ENCODE data around the gene ST6GALNAC3. TPM values are rescaled to one million over a fixed set of nuclear protein-coding genes. Genes with fewer than 3 reads are reported as not detected.
"Not testable (repeated sequence)": the region's sequence is repeated elsewhere in the genome, so short reads cannot be mapped to it uniquely, and the experiment has no call there.

ST6GALNAC3 gene
- polyA plus RNA-seq (ENCODE audit: insufficient read length), result 3.7 TPM

DNA sequence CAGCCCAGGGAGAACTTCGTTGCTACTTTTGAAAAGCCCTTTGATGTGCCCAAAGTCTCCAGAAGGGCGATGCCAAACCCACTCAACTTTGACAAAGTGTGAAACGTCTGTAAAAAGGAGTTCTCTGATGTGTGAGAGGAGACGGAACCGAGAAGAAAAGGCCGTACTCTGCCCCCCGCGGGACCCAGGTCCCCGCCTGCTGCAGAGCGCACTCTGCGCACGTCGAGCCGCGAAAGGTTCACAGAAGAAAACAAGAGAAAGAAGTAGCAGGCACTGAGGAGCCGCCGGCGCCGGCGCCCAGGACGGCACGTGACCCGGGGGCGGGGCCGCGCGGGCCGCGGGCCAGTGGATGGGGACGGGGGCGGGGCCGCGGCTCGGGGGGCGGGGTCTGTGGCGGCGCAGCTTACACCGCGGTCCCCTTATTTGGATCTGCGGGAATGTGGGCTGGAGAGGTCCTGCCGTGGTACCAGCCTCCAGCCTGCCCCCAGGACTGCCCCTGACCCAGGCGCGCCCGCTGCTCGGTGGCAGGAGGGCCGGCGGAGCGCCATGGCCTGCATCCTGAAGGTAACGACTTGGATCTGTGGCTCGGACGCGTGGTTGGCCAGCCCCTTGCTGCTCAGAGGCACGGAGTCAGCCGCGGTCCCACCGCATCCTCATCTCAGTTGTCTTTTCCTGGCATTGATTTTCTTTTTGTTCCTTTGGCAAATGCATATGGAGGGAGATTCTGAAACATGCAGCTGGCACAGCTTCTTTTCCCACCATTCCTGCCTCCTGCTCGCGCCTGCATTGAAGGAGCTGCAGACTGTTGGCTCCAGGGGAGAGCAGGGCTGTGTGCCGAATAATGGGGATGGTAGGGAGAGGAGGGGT, at the start of gene ST6GALNAC3:
ST6GALNAC3 (plus strand) TSS at position 426 of the 867 bp plus-strand sequence.
- DNase-seq, result peak; percentile 68

DNA sequence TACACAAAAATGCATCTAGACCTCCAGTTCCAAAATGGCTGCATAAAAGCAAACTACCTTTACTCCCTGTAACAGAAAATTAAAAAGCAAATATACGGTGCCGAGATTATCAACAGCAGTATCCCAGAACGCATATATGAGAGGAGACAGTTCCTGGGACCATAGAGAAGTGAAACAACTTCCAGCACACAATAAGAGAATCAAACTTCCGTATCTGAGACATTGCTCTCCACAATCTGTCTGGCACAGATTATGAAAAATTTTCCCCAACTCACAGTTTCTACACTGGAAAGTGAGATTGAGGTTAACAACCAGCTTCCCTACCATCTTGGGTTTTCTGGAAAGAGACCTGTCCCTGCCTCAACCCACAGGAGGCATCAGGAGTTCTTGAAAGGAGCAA, 47.2 kb upstream of the ST6GALNAC3 start:
- DNase-seq, result no peak

DNA sequence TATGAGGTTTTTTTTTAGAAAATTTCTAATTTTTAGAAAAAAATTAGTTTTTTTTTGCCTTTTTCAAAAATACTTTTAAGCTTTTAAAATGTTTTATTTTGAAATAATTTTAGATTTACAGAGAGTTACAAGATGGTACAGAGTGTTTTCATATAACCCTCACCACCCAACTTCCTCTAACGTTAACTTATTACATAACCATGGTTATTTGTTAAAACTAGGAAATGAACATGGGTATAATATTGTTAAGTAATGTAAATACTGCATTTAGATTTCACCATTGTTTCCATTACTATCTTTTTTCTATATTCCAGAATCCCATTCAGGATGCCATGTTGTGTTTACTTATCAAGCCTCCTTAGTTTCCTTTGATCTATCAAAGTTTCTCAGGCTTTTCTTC, 45.2 kb upstream of the ST6GALNAC3 start:
- no peak for DNase-seq

DNA sequence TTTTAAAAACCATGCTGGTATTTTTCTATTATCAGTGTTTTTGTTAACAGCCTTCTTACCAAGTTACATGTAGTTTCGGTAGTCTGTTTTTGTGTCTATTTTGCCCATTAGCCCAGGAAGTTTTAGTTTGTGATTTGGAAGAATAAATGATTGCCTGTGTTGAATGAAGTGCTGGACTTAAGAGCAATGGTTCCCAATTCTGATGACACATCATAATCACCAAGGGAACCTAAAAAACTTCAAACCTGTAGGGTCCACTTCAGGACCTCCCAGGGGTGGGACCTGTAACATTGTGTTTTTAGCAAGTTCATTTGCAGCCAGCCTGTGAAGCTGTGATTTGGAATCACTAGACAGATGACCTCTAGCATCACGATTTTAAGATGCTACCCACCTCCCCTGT, 43.0 kb upstream of the ST6GALNAC3 start:
- no peak for DNase-seq

DNA sequence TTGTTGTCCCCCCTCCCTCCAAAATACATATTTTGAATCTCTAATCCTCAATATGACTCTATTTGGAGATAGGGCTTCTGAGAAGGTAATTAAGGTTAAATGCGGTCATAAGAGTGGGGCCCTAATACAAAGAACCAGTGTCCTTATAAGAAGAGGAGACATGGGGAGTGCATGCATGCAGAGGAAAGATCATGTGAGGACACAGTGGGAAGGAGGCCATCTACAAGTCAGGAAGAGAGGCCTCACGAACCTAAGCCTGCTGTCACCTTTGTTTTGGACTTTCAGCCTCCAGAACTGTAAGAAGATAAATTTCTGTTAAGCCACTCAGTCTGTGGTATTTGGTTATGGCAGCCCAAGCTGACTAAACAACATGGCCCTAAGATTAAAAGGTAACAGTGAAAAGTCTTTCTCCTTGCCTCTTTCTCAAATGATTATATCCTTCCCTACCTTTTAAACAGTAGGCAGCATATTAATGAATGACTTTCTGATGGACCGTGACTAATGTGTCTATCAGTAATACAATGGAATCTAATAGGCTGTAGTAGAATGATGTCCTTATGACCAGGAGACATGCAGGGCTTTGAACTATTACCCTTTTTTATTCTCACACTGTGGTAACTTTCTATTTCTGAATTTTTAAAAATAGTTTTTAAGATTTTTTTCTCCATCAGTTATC, 40.6 kb upstream of the ST6GALNAC3 start:
- DNase-seq, result no peak

DNA sequence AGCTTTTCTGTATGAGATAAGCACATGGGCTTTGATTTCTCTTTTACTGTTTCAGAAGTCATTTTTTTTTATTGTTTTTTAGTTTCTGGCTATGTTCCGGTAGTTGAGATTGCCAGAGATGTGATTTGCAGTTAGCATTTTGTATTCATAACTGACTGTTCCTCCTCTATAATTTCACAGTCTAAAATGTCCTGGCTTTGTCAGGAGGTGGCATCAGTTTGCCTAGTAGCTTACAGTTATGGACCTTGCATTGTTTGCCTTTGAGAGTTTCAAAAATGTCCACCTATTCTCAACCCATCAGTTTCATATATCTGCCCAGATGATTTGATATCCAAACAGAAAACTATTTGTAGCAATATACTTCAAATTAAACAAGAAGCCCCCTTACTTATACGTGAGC, 39.5 kb upstream of the ST6GALNAC3 start:
- no peak for DNase-seq

DNA sequence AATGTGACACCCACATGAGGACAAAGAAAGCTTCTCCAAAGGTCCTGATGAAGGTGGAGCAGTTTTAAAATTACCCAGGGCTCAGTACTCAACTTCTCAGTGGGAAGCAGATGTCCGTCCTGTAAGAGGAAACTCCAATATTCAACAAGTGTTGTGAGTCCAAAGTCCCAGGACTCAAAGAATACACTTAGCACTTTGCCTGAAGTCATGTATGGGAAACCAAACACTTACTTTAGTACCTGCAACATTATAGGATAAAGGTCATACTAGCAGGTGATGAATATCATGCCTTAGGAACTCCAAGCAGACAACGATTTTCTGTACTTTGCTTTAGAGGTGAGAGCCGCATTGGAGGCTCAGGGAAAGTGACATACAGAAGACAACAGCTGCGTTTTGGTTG, 37.2 kb upstream of the ST6GALNAC3 start:
- DNase-seq, result no peak

DNA sequence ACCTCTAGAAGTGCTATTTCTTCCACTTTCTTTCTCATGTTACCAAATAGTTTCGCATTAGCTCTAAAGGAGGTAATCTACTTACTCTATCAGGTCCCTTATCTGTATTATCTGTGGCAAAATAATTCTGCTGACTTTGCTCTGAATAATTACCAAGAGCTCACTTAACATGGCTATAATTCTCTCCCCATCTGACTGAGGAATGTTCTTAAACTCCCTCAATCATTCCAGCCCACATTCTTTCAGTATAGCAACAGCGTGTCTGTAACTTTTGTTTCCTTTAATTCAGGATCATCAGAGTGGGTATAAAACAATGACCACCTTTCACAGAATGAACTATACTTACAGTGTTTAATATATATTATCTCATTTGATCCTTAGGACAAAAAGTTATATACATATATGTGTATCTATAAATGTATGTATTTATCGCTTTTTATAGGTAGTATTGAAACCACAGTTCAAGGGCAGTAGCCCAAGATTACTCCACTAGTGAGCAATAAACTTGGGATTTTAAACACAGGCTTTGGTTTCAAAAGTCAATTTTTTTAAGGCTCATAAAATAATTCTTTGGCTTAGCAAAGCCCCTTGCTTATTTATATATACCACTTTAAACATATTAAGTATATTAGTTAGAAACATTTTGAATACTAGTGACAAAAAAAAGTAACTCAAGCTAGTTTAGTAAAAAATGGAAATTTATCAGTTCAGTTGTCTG, 36.1 kb upstream of the ST6GALNAC3 start:
- no peak for DNase-seq

DNA sequence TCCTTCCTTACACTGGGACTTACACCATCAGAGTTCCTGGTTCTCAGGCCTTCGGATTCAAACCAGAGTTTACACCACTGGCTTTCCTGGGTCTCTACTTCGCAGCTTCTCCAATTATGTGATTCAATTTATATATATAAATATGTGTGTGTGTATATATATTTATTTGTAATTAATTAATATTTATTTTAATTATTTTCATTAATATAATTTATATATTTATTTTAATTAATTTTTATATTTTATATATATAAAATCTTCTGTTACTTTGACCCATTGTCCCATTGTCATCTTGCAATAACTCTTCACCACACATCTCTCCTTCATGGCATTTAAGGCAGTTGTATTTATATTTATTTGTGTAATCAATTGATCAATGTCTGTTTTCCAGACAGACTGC, 28.4 kb upstream of the ST6GALNAC3 start:
- no peak for DNase-seq

DNA sequence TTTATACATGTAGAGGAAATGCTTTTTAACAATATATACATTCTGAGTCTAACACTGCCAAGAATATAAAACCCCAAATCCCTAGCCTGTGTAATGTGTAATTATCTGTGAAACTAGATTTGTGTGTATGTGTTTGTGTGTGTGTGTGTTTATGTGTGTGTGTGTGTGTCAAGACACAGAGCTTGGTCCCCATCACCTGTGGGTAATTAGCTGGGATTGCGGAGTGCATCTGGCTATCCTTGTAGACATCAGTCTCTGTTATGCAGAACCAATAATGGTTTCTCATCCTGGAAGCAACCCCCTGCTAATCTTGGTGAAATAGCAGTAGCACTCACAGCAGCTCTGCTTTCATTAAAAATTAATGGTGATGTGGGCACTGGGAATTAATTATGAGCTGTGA, 26.3 kb upstream of the ST6GALNAC3 start:
- DNase-seq, result no peak

DNA sequence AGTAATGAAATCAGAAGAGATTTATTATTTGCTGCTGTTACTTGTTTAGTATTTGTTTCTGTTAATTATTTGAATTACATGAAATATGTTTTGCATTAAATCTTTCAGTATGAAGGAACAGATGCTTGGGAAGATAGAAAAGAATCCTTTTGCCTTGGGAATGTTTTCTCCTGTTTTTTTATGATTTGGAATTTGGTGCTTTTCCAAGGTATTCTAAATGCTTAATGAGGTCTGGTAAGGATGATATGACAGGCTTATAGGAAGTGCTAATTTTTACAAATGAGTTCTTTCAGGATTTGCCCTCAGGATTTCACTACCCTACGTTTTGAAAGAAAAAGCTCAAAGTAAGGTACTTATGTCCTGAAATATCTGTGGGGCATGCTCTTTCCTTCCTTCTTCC, 25.6 kb upstream of the ST6GALNAC3 start:
- no peak for DNase-seq

DNA sequence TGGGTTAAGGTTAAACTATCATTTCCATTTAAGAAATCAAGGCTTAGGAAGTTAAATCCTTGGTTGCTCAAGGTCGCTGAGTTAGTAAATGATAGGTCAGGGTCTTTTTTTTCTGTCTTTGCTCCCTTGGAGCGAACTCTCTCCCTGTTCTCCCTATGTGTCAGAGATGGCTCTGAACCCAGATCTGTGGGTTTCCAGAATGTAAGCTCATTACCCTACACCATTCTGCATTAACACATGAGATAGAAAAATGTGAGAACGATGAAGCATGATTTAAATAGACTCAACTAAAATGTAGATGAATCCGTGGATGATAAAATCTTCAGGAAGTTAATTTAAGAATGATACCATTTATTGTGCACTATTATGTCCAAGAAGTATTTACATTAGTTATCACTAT, 25.0 kb upstream of the ST6GALNAC3 start:
- no peak for DNase-seq

DNA sequence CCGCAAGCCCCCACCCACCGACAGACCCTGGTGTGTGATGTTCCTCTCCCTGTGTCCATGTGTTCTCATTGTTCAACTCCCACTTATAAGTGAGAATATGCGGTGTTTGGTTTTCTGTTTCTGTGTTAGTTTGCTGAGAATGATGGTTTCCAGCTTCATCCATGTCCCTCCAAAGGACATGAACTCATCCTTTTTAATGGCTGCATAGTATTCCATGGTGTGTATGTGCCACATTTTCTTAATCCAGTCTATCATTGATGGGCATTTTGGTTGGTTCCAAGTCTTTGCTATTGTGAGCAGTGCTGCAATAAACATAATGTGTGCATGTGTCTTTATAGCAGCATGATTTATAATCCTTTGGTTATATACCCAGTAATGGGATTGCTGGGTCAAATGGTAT, 24.5 kb upstream of the ST6GALNAC3 start:
- DNase-seq, result not testable (repeated sequence)

DNA sequence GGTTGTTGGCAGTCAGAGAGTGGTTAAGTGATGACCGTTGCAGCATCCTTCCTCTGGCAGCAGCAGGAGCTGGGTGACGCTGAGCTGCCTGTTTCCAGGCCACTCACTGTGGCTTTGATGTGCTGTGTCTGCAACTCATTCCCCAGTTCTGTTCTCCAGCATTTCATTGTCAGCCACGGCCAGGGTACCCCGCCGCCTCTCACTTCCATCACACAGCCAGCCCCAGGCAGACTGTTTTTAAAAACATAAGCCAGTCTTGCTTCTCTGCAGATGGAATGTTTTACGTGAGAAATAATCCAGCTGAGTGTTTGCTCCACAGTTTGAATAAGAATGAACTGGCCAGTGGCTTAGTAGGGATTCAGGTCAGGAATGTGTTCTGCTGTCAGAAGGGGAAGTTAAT, 21.5 kb upstream of the ST6GALNAC3 start:
- DNase-seq, result no peak

DNA sequence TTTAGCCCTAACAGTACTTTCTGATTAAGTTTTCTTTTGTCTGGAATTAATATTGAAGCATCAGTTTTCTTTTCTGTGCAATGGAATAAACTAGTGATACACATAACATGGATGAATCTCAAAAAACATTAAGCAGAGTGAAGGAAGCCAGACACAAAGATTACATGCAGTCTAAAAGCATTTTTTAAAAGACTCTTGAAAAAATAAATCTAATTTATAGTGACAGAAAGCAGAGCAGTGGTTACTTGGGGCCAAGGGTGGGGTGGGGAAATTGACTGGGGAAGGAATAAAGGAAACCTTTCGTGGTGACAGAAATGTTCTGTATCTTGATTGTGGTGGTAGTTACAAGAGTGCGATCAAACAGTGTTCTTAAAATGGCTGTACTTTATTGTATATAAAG, 20.2 kb upstream of the ST6GALNAC3 start:
- no peak for DNase-seq

DNA sequence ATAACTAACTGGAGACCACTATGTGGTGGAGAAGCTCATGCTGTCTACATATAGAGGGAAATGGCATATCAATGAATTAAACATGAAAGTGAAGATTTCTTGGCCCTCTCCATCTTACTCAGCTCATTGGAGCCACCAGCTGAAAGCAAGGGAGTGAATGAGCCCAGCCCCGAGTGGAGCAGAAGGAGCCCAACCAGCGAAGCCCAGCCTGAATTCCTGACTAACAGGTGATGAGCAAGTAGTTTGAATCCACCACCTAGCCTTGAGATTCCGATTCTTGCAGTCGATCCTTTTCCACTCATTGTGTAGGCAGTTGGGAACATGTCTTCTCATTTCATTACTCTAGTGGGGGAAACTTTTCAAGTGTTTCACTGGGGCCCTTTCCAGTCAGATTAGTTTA, 18.6 kb upstream of the ST6GALNAC3 start:
- DNase-seq, result no peak

DNA sequence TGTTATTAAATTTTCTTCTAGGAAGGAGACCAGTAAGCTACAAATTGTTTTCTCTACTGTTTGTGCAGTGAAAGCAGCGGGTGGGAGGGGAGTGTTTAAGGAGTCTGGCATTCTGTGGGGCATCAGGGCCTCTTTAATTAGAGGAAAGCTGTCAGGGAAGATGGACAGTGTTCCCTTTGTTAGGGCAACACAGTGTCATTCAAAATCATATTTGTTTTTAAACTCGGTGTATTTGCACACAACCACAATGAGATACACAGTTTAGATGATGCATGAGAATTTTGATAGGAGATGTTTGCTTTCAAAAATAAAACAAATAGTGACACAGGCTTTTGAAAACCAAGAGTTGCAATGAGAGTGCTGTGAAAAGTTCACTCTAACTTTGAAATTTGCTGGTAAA, 15.1 kb upstream of the ST6GALNAC3 start:
- no peak for DNase-seq

DNA sequence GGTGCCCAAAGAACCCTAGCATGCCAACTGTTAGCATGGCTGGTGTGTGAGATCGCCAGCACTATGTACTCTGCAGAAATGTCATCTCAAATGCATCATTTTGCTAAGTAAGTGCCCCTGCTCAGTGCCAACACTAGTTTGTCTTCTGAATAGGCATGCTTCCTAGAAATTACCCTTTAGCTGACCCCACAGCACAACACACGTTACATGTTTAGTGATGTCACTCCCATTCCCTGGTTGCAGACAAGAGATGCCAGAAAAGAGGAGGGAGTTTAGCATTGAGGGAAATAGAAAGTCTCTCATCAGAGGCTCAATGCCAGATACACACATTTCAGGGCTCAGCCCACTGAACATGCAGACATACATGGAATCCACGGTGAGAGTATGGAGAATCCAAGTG, 9.3 kb upstream of the ST6GALNAC3 start:
- DNase-seq, result no peak

DNA sequence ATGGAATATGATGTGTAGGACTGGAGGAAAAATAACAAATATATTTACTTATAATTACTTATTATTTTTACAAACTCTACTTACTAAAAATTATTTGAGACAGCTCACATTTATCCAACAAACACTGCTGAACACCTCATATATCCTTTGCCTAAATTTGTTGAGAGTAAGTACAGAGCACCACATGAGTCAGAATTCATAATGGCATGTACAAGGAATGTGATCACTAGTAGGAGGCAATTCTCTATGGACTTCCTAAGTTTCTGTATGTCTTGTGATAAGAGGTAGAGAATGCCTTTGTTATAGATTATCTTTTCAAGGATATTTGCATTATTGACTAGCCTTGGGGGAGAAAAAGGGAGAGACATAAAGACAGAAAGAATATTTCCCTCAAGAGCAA, 8.2 kb upstream of the ST6GALNAC3 start:
- DNase-seq, result no peak

DNA sequence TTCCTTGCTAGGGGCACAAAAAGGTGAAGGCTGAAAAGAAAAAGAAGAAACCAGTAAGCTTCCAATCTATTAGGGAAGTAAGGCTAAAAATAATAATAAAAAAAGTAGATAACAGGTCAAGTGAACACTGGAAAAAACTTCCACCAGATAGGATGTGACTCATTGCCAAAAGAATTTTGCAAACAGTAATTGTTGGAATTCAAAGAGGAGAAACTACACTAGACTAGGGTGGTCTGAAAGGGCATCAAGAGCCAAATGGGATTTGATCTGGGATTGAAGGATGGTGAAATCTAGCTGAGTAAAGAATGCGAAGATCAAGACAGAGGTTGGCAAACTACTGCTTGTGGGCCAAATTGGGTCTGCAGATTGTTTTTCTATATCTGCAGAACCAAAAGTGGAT, 6.0 kb upstream of the ST6GALNAC3 start:
- no peak for DNase-seq

DNA sequence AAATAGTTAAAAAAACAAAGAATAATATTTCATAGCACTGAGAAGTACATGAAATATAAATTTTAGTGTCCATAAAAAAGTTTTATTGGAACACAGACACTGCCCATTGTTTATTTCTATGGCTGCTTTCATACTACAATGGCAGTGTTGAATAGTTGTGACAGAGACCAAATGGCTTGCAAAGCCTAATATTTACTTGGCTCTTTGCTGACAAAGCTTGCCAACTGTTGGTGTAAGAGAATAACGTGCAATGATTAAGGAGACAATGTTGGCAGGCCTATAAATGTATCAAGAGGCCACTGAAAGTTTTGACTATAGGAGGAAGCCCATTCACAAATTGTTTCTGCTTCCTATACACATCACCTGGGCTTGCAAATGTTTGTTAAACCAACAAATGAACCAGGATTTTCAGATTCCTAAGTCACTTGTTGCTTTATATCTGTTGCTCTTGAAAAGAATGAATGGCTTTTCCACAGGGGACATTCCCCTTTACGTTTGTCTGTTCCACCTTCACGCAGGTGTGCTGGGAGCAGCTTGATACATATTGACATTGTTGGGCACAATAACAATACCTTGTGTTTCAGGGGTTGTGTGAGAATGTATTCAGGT, 5.5 kb upstream of the ST6GALNAC3 start:
- DNase-seq, result no peak

DNA sequence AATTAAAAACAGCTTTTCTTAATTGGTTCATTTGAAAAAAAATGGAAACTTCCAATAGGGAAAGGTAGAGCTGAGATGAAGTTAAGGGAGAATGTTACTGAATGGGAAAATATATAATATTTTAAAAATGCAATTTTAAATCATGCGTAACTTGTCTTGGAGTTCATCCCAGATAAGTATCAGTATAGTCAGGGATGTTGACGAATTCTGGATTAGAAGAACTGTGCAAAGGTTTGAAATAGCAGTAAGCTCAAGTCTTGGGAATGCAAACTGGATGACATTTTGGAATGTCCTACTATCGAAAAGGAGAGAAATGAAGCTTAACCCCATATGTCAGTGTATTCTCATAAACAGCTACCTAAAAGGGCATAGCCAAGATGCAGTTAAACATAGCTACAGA, 4.0 kb upstream of the ST6GALNAC3 start:
- DNase-seq, result peak; percentile 35

DNA sequence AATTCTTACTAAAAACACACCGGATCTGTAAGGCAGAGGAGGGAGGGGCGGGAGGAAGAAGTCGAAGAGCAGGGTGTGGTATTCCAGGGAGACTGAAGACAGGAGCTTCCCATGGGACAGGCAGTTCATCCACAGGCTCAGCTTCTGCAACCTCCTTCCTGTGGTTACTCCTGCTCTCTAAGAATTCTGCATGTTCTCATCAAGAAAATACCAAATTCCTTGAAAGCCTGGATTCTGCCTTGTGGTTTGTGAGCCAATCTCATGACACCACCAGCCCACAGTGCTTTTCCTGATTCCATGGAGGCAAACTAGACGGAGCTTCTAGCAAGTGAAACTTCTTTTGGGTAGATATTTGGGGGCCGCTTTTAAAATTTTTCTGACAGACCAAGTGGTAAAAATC, 1.1 kb upstream of the ST6GALNAC3 start:
- no peak for DNase-seq
